Thoracic aorta (tissue), 2 donors: ENCODE results near the gene THEMIS. TPM values are rescaled to one million over a fixed set of nuclear protein-coding genes. Genes with fewer than 3 reads are reported as not detected.

Source experiments
- ATAC-seq: fragments of 150-250 bp; one replicate; pipeline ENCODE4 v1.8.0; 2017; ENCODE audit warnings: low read depth; ENCODE audit not compliant: insufficient number of reproducible peaks, low FRiP score
- DNase-seq: peaks from one replicate; pipeline ENCODE4 v3.0.0-alpha.2; 2020; ENCODE audit warnings: low spot score
- H3K27ac ChIP-seq, 2 donors: fragments of 200-600 bp; sonication (generic); 1 replicate in 1 of 2; 2 replicates in 1 of 2; pipeline ENCODE4 v1.5.1; 2016; ENCODE audit warnings: mild to moderate bottlenecking in 2 of 2, moderate library complexity in 2 of 2
- H3K27me3 ChIP-seq: fragments of 200-600 bp; sonication (generic); replicated peaks from 2 replicates; pipeline ENCODE4 v1.6.0; 2016; ENCODE audit warnings: mild to moderate bottlenecking; ENCODE audit not compliant: insufficient read depth
- H3K36me3 ChIP-seq: fragments of 200-600 bp; sonication (generic); one replicate; pipeline ENCODE4 v1.5.1; 2016
- H3K4me1 ChIP-seq, 2 donors: fragments of 200-600 bp; sonication (generic); 1 replicate in 1 of 2; 2 replicates in 1 of 2; pipeline versions ENCODE4 v1.5.1 to v1.6.0; 2016; ENCODE audit warnings: low read depth in 2 of 2, mild to moderate bottlenecking in 1 of 2; ENCODE audit not compliant: control insufficient read depth in 1 of 2
- H3K4me3 ChIP-seq: fragments of 200-600 bp; sonication (generic); 2 replicates; pipeline ENCODE4 v1.5.1; 2016; ENCODE audit warnings: mild to moderate bottlenecking
- H3K9me3 ChIP-seq: fragments of 200-600 bp; sonication (generic); 2 replicates; pipeline ENCODE4 v1.5.1; 2016
- total RNA-seq, 2 donors: library from RNA; depleted of rRNA; stranded (reverse); fragments of >200 nt; gene quantifications; one replicate each; pipeline versions ENCODE4 v1.1.0 to v1.2.3, GENCODE V29; 2016
- TF ChIP-seq, protein P1 (sequence below): fragments of 200-600 bp; sonication (generic); IDR thresholded peaks from one replicate; pipeline ENCODE4 v1.5.1; 2019; ENCODE audit warnings: antibody characterized with exemption

The THEMIS gene
- total RNA-seq, 2 donors from 2014 or later: 1.6 to 1.9 TPM

DNA sequence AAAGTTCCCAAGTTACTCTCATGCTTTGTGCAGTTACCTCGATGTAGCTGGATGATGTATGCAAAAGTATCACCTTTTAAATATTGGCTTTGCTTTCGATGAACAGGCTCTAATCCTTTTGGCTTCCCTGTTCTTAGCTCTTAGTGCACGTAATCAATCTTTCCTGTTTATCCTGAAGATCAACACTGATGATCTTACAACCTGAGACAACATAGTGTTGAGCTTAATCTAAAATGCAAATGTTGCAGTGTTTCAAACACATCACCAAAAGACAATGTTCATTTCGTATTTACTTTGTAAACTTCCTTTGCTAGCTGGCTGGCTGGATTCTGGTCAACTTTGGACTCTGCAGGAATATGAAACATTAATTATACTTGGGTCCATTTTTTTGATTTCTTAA is 132.1 kb downstream of the THEMIS start:
- Histone ChIP-seq H3K27me3 (no peaks in the 10 kb centered on the region), H3K9me3 (no peaks in the 10 kb centered on the region), H3K4me3 (no peak overlapping the region), H3K27ac (no peak overlapping the region), H3K36me3 (no peaks in the 10 kb centered on the region), H3K4me1 (no peaks in the 10 kb centered on the region)
- TF ChIP-seq, protein P1, sequence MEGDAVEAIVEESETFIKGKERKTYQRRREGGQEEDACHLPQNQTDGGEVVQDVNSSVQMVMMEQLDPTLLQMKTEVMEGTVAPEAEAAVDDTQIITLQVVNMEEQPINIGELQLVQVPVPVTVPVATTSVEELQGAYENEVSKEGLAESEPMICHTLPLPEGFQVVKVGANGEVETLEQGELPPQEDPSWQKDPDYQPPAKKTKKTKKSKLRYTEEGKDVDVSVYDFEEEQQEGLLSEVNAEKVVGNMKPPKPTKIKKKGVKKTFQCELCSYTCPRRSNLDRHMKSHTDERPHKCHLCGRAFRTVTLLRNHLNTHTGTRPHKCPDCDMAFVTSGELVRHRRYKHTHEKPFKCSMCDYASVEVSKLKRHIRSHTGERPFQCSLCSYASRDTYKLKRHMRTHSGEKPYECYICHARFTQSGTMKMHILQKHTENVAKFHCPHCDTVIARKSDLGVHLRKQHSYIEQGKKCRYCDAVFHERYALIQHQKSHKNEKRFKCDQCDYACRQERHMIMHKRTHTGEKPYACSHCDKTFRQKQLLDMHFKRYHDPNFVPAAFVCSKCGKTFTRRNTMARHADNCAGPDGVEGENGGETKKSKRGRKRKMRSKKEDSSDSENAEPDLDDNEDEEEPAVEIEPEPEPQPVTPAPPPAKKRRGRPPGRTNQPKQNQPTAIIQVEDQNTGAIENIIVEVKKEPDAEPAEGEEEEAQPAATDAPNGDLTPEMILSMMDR: no peak
- no peak for ATAC-seq
- no peak for DNase-seq

DNA sequence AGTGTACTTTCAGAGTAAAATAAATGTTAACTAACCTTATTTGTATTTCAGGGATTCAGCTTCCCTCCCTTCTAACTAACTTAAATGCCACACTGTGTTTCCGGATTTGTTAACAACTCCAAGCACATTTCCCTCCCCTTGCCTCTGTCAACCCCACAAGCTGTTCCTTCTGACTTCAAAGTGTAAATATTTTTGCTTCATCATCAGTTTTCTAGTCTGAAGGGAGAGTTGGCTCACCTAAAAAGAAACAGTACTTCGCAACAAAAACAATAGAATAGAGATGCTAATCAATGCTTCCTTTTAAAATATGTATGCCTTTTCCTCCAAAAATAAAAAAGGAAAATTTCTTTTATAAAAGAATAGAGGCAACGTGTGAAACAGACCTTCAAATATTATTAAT is 132.6 kb downstream of the THEMIS start:
- DNase-seq (no peak), ATAC-seq (no peak)
- Histone ChIP-seq H3K9me3 (no peaks in the 10 kb centered on the region), H3K36me3 (no peaks in the 10 kb centered on the region), H3K4me3 (no peak overlapping the region), H3K4me1 (no peaks in the 10 kb centered on the region), H3K27me3 (no peaks in the 10 kb centered on the region), H3K27ac (no peak overlapping the region)
- TF ChIP-seq, protein P1: no peak

DNA sequence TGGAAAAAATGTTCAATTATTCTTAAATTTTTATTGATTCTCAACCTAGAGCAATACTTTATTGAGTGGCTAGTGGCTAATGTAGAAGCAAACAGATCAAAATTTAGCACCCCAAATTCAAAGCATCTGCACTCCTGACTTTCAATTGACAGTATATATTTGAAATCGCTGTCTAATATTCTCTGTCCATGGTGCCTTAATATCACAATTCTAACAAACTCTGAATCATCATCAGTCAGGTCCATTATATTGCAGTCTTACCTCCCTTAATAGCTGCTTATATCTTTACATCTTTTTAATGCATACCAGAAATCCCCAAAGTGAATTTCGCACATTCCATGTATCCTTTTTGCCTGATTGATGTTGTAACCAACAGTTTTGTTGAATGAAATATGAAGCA is 134.9 kb downstream of the THEMIS start:
- no peak overlapping the region for H3K27ac ChIP-seq
- no peaks in the 10 kb centered on the region for H3K36me3 ChIP-seq
- DNase-seq (no peak), ATAC-seq (no peak)
- no peaks in the 10 kb centered on the region for H3K4me1 ChIP-seq
- H3K9me3 ChIP-seq: no peaks in the 10 kb centered on the region
- H3K4me3 ChIP-seq: no peak overlapping the region
- TF ChIP-seq, protein P1: no peak
- H3K27me3 ChIP-seq: no peaks in the 10 kb centered on the region

DNA sequence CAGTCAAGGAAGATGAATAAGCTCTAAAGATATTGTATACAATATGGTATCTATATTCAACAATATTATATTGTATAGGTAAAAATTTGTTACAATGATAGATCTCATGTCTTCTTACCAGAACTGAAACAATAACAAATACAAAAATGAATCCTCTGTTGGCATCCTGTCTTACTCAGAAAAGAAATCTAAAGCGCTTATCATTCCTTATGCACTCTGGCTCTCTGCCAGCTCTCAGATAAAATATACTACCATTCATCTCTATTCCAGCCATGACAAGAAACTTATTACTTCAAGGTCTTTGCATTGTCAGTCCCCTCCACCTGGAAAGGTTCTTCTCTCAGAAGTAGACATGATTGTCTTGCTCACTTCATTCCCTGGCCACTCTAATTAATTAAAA is 138.6 kb downstream of the THEMIS start:
- DNase-seq (no peak), ATAC-seq (no peak)
- Histone ChIP-seq H3K9me3 (no peaks in the 10 kb centered on the region), H3K36me3 (no peaks in the 10 kb centered on the region), H3K27me3 (no peaks in the 10 kb centered on the region), H3K4me3 (no peak overlapping the region), H3K4me1 (no peaks in the 10 kb centered on the region), H3K27ac (no peak overlapping the region)
- TF ChIP-seq, protein P1: no peak

DNA sequence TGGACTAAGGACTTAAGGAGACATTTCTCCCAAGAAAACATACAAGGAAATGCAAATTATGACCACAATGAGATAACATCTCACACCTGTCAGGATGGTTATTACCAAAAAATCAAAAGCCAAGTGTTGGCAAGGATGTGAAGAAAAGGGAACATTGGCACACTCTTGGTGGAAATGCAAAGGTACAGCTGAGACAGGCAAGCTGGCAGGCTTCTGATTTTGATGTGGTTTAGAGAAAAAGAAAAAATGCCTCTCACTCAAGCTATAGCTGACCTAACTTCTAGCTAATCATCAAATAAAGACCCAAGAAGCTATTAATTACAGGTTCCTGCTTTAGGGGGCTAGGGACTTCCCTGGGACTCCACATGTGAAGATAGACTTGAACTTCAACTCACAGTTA is 139.8 kb downstream of the THEMIS start:
- no peaks in the 10 kb centered on the region for H3K9me3 ChIP-seq
- no peaks in the 10 kb centered on the region for H3K27me3 ChIP-seq
- H3K4me3 ChIP-seq: no peak overlapping the region
- DNase-seq: no peak
- no peaks in the 10 kb centered on the region for H3K4me1 ChIP-seq
- ATAC-seq: no peak
- H3K27ac ChIP-seq: no peak overlapping the region
- H3K36me3 ChIP-seq: no peaks in the 10 kb centered on the region
- TF ChIP-seq, protein P1: no peak
